Effector CD4-positive, alpha-beta T cell (primary cell): Measurements from ENCODE around the gene FOXQ1.
"Not testable (repeated sequence)": the region's sequence is repeated elsewhere in the genome, so short reads cannot be mapped to it uniquely, and the experiment has no call there.

Experiments used
- DNase-seq: peaks from one replicate; pipeline ENCODE4 v3.0.0-alpha.2; 2020

FOXQ1 gene

GRCh38 chr6:1322696-1323219, 10.9 kb downstream of the FOXQ1 start:
- DNase-seq, result no peak

- no peak for DNase-seq
Measured at GRCh38 chr6:1324936-1325335, 13.0 kb downstream of the FOXQ1 start.

GRCh38 chr6:1325461-1326309, 13.8 kb downstream of the FOXQ1 start:
- no peak for DNase-seq

- DNase-seq, result no peak
Measured at GRCh38 chr6:1326535-1327121, 14.7 kb downstream of the FOXQ1 start.

GRCh38 chr6:1327630-1328029, 15.7 kb downstream of the FOXQ1 start:
- DNase-seq, result no peak

GRCh38 chr6:1328129-1328800, 16.4 kb downstream of the FOXQ1 start:
- DNase-seq, result no peak

- DNase-seq, result no peak
Measured at GRCh38 chr6:1329708-1330107, 17.8 kb downstream of the FOXQ1 start.

GRCh38 chr6:1334684-1335083, 22.8 kb downstream of the FOXQ1 start:
- DNase-seq, result no peak

GRCh38 chr6:1335367-1336037, 23.6 kb downstream of the FOXQ1 start:
- no peak for DNase-seq

GRCh38 chr6:1336246-1336843, 24.4 kb downstream of the FOXQ1 start:
- DNase-seq, result no peak

GRCh38 chr6:1337791-1338190, 25.9 kb downstream of the FOXQ1 start:
- DNase-seq, result no peak

- DNase-seq, result no peak
Measured at GRCh38 chr6:1346101-1346500, 34.2 kb downstream of the FOXQ1 start.

GRCh38 chr6:1346558-1347091, 34.7 kb downstream of the FOXQ1 start:
- no peak for DNase-seq

- DNase-seq, result no peak
Measured at GRCh38 chr6:1347161-1347560, 35.3 kb downstream of the FOXQ1 start.

- no peak for DNase-seq
Measured at GRCh38 chr6:1348675-1349074, 36.8 kb downstream of the FOXQ1 start.

- DNase-seq, result no peak
Measured at GRCh38 chr6:1349655-1350054, 37.8 kb downstream of the FOXQ1 start.

GRCh38 chr6:1351381-1352008, 39.6 kb downstream of the FOXQ1 start:
- DNase-seq, result no peak

- DNase-seq, result not testable (repeated sequence)
Measured at GRCh38 chr6:1355068-1355467, 43.2 kb downstream of the FOXQ1 start.

- not testable (repeated sequence) for DNase-seq
Measured at GRCh38 chr6:1361717-1362116, 49.8 kb downstream of the FOXQ1 start.

GRCh38 chr6:1362643-1363042, 50.7 kb downstream of the FOXQ1 start:
- DNase-seq, result no peak

- DNase-seq, result no peak
Measured at GRCh38 chr6:1363298-1363697, 51.4 kb downstream of the FOXQ1 start.
